Measurements from ENCODE around the gene HOXC12. TPM values are rescaled to one million over a fixed set of nuclear protein-coding genes. Genes with fewer than 3 reads are reported as not detected.
A peak's percentile ranks its signal among the peaks of the same experiment; 100 is the strongest.

The HOXC12 gene
- total RNA-seq, 1 donor from 2014 or later: not detected

DNA sequence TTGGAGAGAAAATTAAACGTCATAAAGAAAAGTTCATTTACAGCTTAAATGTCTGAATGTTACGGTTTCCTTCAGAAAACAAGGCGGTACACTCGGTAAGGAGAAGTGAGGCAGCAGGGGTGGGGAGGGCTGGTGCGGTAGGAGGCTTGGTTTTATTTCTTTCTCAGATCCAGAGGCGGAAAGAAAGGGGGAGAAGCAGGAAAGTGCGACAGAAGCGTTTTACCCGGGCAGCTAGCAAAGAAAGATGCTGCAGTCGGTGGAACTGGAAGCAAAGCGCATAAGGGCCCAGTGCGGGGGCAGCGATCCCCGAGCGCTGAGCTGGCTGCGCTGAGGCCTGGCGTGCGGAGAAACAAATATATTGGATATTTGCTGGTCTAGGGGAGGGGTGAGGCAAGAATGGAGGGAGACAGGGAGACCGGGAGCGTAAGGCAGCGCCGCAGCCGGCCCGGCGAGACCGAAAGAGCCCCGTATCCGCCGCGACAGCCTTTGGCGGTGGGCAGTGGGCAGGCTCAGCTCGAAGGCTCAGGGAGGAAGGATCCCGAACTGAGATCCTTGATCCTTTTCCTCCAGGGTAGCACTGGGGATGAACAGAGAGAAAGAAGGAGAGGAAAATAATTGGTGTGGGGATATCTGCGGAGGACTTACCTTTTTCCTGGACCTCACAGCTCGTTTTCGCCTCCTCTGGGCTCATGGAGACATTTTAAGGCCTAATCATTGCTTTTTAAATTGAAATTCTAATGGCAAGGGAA, 11.9 kb downstream of the HOXC12 start:
- Mint-ChIP-seq H3K27ac (ENCODE audit: unreplicated experiment) (peak overlapping the region; percentile 66), H3K4me3 (ENCODE audit: unreplicated experiment) (no peak overlapping the region), H3K36me3 (ENCODE audit: low read depth, unreplicated experiment) (no peaks in the 10 kb centered on the region), H3K9me3 (ENCODE audit: unreplicated experiment) (peaks cover 29% of the 10 kb centered on the region), H3K27me3 (ENCODE audit: low read depth, unreplicated experiment) (peaks cover 98% of the 10 kb centered on the region), H3K4me1 (ENCODE audit: low read depth, unreplicated experiment) (no peaks in the 10 kb centered on the region)
- Histone ChIP-seq H3K27ac (ENCODE audit: low read depth, low read length) (no peak overlapping the region), H3K9me3 (ENCODE audit: insufficient read depth, low read depth, low read length) (no peaks in the 10 kb centered on the region), H3K4me1 (ENCODE audit: insufficient read depth, low read length) (no peaks in the 10 kb centered on the region), H3K9ac (ENCODE audit: low read length) (no peak overlapping the region), H3K79me2 (ENCODE audit: insufficient read depth, low read length) (no peaks in the 10 kb centered on the region), H3K27me3 (ENCODE audit: insufficient read depth, low read length) (peaks cover 99% of the 10 kb centered on the region), H3K36me3 (ENCODE audit: insufficient read depth, low read length) (no peaks in the 10 kb centered on the region), H3K4me2 (ENCODE audit: low read length) (no peak overlapping the region), H4K20me1 (ENCODE audit: insufficient read depth, low read length) (no peaks in the 10 kb centered on the region), H2AFZ (ENCODE audit: low read depth, low read length) (no peak overlapping the region), H3K4me3 (ENCODE audit: insufficient read depth, low read depth, low read length) (no peak overlapping the region)
- FAIRE-seq (no peak), DNase-seq (ENCODE audit: low read depth) (no peak)
- TF ChIP-seq EZH2 (IDR thresholded peaks at IDR 0.05; ENCODE audit: insufficient read depth, low read length): peak; percentile 90
- TF ChIP-seq, protein P1, sequence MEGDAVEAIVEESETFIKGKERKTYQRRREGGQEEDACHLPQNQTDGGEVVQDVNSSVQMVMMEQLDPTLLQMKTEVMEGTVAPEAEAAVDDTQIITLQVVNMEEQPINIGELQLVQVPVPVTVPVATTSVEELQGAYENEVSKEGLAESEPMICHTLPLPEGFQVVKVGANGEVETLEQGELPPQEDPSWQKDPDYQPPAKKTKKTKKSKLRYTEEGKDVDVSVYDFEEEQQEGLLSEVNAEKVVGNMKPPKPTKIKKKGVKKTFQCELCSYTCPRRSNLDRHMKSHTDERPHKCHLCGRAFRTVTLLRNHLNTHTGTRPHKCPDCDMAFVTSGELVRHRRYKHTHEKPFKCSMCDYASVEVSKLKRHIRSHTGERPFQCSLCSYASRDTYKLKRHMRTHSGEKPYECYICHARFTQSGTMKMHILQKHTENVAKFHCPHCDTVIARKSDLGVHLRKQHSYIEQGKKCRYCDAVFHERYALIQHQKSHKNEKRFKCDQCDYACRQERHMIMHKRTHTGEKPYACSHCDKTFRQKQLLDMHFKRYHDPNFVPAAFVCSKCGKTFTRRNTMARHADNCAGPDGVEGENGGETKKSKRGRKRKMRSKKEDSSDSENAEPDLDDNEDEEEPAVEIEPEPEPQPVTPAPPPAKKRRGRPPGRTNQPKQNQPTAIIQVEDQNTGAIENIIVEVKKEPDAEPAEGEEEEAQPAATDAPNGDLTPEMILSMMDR (IDR thresholded peaks at IDR 0.05; ENCODE audit: insufficient read depth, low read depth, low read length): no peak

DNA sequence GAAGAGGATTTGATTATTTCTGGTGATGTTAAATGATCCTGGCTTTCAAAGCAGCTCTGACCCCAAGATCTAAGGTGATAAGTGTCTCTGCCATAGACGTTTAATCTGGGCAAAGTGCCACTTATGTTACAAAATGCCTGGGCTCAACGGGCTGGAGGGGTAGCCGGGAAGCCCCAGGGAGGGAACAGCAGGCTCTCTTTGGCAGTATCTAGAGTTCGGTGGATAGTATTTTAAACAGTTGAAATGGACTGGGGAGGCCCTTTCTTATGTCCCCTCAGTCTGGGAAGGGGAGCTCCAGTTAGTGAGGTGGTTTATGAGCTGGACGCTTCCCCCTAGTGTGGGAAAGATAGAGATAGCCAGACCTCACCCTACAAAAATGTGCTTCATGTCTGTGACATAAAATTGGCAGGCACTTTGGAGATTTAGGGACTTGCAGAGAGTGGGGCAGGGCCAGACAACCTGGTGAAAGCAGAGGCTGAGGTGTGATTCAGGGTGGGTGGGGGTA, 12.8 kb downstream of the HOXC12 start:
- no peak for FAIRE-seq
- no peak overlapping the region for H3K9ac ChIP-seq (ENCODE audit: low read length)

More for the DNA sequence above, 12.8 kb downstream of the HOXC12 start:
- no peak overlapping the region for H2AFZ ChIP-seq (ENCODE audit: low read depth, low read length)
- H3K4me1 Mint-ChIP-seq (ENCODE audit: low read depth, unreplicated experiment): no peaks in the 10 kb centered on the region
- peaks cover 99% of the 10 kb centered on the region for H3K27me3 Mint-ChIP-seq (ENCODE audit: low read depth, unreplicated experiment)
- no peaks in the 10 kb centered on the region for H3K36me3 ChIP-seq (ENCODE audit: insufficient read depth, low read length)
- H3K9me3 Mint-ChIP-seq (ENCODE audit: unreplicated experiment): peaks cover 26% of the 10 kb centered on the region
- no peak overlapping the region for H3K4me3 ChIP-seq (ENCODE audit: insufficient read depth, low read depth, low read length)
- H3K27me3 ChIP-seq (ENCODE audit: insufficient read depth, low read length): peaks cover 99% of the 10 kb centered on the region
- no peaks in the 10 kb centered on the region for H3K4me1 ChIP-seq (ENCODE audit: insufficient read depth, low read length)
- no peak for DNase-seq (ENCODE audit: low read depth)
- H3K27ac Mint-ChIP-seq (ENCODE audit: unreplicated experiment): peak overlapping the region; percentile 1
- no peaks in the 10 kb centered on the region for H3K79me2 ChIP-seq (ENCODE audit: insufficient read depth, low read length)
- H4K20me1 ChIP-seq (ENCODE audit: insufficient read depth, low read length): no peaks in the 10 kb centered on the region
- H3K9me3 ChIP-seq (ENCODE audit: insufficient read depth, low read depth, low read length): no peaks in the 10 kb centered on the region
- TF ChIP-seq EZH2 (IDR thresholded peaks at IDR 0.05; ENCODE audit: insufficient read depth, low read length): no peak
- TF ChIP-seq, protein P1 (IDR thresholded peaks at IDR 0.05; ENCODE audit: insufficient read depth, low read depth, low read length): no peak
- H3K4me2 ChIP-seq (ENCODE audit: low read length): no peak overlapping the region
- no peak overlapping the region for H3K27ac ChIP-seq (ENCODE audit: low read depth, low read length)
- H3K4me3 Mint-ChIP-seq (ENCODE audit: unreplicated experiment): no peak overlapping the region
- no peaks in the 10 kb centered on the region for H3K36me3 Mint-ChIP-seq (ENCODE audit: low read depth, unreplicated experiment)

Data from astrocyte (in vitro differentiated cells and primary cell).